Stimulated activated naive CD4-positive, alpha-beta T cell treated with Interleukin-2 at 50 U/mL for 16 hours (primary cell): ENCODE data around the gene SRD5A1.

Source experiments
- DNase-seq: peaks from one replicate; lab custom pipeline; 2025; lab: John Stamatoyannopoulos, UW

SRD5A1 gene

DNA sequence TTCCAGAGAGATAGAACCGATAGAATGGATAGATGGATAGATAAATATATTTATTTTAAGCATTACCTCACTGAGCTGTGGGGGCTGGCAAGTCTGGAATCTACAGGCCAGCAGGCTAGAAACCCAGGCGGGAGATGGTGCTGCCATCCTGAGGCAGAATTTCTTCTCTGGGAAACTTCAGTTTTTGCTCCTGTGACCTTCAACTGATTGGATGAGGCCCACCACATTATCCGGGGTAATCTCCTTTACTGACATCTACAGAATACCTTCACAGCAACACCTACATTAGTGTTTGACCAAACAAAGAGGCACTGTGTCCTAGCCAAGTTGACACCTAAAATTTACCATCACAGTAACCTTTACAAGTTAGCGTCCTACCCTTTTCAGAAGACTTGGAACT lies 50.8 kb downstream of the SRD5A1 start:
- DNase-seq: no peak

DNA sequence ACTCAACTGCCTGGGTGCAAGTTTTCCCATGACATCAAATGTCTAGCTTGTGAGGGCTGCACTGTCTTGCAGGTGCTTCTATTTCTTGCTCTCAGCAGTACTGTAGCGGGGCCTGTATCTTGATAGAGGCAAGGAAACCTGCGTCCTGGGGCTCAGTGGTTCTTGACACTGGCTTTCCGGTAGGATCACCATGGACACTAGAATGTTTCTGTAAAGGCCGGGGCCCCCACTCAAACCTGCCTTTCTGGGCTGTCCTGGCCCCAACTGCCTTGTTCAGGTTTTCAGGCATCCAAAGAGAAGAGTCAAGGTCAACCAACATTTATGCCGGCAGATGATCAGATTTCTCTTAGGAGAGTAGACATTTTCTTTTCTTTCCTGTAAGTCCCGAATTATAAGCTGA lies 53.3 kb downstream of the SRD5A1 start:
- DNase-seq: no peak

DNA sequence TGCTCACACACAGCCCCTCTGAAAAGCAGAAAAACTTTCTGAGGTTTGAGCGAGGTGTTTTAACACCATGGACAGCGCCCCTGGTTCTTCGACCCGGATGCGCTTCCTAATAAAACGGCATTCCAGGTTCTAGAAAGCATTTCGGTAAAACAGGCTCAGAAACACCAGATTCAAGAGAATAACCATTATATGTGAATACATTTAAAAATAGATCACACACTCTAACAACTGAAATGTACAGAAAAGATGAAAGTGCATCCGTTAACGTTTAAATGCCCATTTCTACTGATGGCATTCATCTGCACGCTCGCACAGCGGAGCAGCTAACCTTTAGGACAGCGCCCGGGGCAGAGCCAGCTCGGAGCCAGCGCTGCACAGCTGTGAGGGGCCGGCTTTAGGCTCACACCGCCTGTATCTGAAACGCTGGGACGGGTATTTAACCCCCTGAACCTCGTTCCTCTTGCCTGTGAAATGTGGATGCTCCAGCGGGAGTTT lies 53.7 kb downstream of the SRD5A1 start:
- no peak for DNase-seq

DNA sequence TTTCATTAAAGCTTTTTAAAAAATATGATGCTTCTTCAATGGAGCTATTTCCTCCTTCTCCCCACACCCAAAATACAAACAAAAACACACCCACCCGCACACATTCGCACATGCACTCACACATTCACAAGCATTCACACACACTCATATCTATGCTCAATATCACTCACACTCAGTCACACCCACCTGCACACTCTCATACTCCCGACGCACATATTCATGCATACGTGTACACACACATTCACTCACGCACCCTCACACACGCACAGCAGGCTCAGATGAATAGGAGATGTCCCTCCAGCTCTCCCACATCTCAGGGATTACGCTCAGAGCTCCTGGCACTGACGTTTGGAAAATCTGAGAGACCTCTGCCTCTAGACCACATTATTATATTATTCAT lies 54.3 kb downstream of the SRD5A1 start:
- no peak for DNase-seq

DNA sequence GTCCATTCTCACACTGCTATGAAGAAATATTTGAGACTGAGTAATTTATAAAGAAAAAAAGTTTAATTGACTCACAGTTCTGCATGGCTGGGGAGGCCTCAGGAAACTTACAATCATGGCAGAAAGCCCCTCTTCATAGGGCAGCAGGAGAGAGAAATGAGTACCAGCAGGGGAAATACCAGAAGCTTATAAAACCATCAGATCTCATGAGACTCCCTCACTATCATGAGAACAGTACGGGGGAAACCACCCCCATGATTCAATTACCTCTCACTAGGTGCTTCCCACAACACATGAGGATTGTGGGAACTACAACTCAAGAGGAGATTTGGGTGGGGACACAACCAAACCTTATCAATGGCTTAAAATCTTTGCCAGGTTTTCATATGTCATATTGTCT lies 59.7 kb downstream of the SRD5A1 start:
- no peak for DNase-seq

DNA sequence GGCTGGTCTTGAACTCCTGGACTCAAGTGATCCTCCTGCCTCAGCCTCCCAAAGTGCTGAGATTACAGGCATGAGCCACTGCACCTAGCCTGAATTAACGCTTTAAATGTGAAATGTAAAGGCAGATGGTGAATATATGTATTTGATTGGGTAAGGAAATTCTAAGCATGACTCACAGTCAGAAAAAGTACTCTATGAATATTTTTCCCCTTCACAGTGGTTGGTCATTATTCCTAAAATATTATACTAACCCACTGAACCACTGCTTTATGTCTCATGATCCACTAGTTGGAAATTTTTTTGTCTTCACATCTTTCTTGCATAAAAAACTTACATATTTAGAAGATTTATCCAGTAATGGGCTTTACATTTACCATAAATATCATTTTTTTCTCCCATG lies 65.5 kb downstream of the SRD5A1 start:
- DNase-seq: no peak

DNA sequence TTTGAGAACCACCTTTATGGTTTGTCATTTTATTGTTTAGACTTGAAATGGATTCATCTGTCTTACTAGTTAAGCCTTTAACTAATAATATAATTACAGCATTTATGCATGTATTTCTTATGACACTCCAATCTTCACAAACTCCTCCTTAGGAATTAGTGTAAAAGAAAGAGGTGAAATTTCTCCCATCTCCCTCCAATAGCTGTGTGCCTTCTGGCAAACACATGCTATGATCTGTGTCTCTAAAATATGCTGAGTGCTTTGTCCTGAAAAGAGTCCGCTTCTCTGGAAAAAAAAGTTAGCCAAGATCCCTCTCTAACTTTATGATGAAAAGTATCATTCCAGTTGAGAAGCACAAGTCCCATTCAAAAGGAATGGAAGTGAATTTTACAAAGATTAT lies 66.1 kb downstream of the SRD5A1 start:
- no peak for DNase-seq

DNA sequence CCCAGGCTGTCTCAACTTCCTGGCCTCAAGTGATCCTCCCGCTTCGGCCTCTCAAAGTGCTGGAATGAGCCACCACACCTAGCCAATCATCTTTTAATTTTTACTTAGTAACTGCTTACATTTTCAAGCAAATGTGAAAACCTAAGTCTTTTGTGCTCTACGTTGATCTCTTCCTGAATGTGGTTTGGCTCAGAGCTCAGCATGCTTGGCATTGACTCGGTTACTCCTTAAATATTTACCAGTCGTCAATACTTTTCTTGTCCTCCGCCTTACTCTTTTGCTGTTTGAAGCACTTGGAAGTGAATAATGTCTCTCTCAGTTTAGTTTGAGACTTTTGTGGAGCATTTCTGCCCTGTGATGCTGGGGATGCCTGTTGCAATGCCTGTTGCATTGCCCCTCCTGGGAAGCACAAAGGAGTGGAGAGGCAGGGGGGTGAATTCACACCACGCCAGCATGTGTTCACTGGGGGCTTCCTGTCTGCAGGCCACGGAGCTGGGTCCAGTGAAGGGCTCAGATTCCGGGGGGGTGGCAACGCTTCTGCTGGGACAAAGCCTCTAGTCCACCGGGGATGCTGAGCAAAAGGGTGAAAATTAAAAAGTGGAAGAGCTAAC lies 66.9 kb downstream of the SRD5A1 start:
- no peak for DNase-seq

DNA sequence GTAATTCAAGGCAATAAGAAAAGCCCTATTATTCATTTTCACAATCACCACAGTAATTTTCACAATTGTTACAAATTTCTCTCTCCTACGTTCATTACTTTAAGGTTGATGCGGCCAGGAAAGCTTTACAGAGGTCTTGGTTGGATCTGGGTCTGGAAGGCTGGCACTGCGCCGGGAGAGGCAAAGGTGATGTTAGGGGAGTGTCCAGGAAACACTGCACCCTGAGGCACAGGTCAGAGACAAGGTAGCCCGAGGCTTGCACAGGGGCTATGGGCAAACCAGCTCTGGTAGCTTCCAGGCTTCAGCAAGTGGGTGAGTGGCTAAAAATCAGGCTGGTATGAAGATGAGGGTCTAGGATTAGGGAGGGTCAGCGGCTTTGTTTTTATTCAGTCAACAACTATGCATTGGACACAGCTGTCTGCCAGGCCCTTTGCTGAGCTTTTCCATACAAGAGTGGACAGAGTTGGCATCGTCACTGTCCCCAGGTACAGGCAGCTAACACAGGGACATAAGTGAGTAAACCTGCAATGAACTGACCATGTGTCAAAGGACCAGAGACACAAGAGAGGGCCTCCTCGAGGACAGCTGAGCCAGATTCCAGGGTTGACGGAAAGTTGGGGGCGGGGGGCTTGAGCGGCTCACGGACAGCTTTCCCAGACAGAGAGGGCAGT lies 67.6 kb downstream of the SRD5A1 start:
- DNase-seq: no peak

DNA sequence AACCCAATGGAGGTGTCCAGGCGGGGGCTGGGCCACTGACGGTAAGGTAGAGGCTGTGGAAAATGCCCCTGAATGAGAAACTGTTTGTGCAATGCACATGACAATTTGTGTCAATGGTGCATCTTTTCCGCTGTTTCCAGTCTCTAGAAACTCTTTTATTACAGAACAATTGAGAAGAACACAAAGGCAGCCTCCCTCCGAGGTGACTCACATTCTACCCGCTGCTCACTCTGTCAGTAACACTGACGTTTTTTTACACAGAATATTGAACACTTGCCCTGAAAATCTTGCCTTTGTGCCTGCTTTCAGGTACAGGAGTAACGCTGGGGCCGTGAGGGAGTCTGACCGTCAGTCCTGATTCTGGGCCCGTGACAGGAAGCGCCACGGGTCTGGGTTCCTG lies 68.3 kb downstream of the SRD5A1 start:
- DNase-seq: no peak

DNA sequence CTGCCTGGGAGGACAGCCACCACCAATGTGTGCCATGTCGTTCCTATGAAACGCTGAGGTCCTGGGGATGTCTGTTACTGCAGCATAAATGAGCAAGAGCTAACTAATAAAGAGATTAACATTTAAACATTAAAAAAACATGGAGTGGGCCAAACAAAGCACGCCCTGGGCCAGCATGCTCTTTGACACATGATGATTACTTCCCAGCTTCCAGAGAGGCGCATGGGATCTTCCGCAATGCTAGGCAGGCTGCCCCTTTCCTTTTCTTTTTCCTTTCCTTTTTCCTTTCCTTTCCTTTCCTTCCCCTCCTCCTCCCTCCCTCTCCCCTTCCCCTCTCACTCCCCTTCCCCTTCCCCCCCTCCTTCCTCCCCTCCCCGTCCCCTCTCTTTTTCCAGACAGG lies 69.4 kb downstream of the SRD5A1 start:
- DNase-seq: no peak

DNA sequence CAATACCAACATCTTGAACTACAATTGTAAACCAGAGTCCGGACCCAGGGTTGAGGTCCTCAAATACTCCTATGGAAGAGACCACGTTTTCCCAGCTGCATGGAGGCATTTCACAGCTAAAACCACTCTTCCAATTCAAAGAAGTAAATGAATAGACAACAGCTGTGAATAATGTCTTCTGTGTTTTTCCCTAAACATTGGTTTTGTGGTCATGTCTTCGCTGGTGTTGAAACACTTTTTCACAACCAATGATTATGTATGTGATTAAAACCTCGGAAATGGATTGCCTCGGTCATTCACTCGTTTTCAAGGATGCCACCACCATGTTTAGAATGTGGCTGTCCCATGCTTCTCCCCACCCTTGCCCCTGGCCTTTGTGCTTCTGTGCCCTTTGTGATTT lies 70.6 kb downstream of the SRD5A1 start:
- DNase-seq: no peak

DNA sequence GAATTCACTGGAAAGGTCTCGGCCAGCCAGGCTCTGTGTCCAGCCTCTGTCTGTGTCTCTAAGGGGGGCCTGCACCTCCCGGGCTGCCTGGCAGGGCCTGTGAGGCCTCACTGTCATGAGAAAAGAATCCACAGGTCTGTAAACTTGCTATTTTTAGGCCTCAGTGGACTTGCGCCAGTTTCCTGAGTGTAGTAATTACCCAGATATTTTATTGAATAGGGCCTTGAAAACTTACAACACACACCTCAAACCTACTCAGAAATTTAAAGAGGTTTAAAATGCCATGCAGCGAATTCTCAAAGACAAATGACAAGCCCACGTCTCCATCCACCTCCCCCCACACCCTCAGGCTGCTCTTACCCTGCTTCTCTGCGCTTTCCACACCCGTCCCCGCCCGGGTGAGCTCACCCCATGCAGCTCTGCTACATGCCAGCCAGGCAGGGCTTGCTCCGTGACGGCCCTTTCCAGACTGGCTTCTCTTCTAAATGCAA lies 71.2 kb downstream of the SRD5A1 start:
- no peak for DNase-seq

DNA sequence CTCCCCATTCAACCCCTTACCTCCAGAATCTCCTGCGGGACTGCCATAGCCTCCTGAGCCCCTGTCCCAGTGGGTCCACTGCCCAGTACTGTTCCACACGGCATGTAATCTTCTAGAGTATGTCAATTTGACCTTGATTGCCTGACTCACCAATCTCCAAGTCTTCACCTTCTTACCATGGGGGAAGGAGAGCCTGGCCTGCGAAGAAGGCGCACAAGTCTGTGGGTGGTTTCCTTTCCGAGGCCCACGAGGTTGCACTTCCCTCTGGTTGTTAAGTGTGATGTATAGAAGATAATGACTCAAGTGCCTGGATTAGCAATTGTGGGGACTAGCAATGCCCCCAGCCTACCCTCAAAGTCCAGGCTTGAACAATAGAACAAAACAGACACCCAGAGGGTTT lies 71.8 kb downstream of the SRD5A1 start:
- no peak for DNase-seq

DNA sequence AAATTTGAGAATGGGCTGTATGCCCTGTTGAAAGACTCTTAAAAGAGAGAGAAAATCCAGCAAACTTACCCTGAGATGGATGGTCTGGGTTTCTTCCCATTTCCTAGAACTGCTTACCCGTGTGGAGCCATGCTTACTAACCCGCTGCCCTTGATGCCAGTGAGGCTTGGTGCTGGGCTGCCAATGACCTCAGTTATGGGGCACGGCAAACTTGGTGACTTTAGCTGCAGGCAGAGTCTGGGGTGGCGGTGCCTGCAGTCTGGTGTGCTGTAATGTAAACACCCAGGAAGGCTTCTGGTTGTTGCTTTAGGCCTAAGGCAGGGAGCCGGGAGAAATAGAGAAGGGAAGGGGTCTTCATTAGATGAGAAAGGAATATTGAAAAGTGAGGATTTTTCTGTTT lies 72.7 kb downstream of the SRD5A1 start:
- DNase-seq: no peak

DNA sequence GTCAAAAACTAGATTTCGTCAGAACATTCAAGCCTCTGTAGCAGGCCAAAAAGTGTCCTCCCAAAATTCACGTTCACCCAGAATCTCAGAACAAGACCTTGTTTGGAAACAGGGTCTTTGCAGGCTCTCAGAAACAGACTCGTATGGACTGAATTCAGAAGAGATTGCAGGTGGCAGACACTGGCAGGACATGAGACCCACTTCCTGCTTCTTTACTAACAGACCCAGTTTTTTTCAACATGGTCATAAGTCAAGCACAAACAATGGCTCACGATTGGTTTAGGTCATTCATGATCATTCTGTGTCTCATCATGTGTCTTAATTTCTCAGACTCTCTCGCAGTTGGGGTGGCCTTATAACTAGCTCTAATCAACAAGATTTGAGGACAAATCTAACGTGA lies 74.6 kb downstream of the SRD5A1 start:
- no peak for DNase-seq

DNA sequence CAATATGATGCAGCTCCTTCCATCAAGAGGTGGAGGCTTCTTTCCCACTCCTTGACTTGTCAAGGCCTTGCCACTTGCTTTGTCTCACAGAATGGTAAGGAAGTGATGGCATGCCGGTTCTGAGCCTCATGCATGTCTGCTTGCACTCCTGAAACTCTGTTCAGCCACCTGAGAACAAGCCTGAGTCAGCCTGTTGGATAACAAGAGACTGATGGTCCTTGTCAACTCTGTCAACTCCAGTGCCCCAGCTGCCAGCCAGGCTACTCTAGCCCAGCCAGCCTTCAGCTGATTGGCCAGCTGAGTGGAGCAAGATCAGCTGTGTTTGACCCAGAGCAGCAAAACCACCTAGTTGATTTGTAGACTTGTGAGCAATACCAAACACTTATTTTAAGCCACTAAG lies 75.6 kb downstream of the SRD5A1 start:
- no peak for DNase-seq

DNA sequence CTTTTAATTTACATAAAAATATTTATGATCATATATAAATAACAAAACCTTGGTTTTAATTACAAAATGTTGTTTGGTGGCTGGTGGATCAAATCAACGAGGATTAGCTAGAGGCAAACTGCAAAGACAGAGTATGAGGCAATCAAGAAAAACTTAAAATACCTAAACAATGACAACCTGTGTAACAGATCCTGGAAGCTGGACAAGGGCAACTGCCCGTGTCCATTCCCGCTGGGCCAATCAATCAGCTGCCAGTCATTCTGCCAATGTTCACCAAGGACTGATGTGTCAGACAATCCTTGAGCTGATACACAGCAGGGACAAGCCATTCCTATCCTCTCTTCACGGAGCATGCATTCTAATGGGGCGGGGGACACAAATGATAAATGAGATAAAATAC lies 76.8 kb downstream of the SRD5A1 start:
- no peak for DNase-seq

DNA sequence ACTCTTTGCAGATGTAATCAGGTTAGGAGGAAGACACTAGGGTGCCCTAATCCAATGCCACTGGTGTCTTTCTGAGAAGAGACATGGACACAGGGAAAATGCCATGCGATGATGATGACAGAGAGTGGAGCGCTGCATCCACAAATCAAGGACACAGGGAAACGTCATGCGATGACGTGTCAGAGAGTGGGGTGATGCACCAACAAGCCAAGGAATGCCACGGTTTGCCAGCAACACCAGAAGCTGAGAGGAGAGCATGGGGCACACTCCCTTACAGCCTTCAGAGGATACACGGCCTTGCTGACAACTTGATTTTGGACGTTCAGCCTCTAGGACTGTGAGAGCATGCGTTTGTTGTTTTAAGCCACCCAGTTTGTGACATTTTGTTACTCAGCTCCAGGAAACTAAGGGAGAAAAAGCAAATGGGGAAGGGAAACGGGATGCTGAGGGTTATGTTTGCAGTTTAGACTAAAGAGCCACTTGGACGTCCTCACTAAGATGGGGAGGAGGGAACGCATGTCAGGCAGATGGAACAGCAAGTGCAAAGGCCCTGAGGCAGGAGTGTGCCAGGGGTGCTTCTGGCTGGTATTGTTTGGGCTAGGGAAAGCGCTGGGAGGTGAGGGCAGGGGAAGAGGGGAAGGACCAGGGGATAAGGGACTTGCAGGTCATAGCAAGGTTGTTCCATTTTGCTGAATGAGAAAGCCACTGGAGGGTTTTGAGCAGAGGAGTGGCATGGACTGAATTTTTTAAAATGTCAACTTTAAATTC lies 77.5 kb downstream of the SRD5A1 start:
- no peak for DNase-seq

DNA sequence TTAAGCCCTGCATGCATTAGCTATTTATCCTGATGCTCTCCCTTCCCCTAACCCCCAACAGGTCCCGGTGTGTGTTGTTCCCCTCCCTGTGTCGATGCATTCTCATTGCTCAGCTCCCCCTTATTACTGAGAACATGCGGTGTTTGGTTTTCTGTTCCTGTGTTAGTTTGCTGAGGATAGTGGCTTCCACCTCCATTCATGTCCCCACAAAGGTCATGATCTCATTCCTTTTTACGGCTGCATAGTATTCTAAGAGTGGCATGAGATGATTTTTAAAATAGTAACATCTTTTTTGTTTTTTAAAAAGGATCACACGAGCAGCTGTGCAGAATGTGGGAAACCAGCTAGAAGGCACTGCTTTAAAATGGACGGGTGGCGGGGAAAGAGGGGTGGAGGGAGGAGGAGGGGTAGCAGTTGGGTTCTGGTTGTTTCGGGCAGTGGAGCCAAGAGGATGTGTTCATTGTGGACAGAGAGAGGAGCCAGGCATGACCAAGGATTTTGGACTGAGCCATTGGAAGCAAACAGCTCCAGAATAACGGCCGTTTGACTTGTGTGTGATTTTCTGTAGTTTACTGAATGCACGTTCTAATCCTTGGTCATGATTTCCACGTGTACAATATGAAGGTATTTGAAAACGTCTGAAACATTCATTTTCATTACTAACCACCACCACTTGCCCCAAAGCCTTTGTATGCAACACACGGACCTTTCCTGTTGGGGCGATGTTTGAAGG lies 78.3 kb downstream of the SRD5A1 start:
- no peak for DNase-seq

DNA sequence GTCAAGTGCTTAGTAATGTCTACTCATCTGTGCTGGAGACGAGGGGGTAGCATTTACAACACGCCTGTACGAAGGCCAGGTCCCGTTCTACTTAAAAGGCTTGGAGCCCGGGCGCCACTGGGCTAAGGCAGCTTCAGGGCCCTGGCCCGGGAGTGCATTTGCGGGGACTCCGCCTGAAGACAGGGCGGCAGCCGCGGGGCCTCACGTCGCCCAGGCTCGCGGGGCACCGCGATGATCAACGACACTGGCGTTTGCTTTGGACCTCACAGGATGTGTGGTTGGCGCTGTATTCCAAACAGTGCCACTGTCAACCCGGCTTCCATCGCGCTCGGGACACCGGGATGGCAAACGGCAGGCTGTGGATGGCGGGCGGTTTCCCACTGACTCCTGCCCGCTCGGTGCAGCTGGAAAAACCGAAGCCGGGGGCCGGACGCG lies 78.9 kb downstream of the SRD5A1 start:
- peak; percentile 36 for DNase-seq

DNA sequence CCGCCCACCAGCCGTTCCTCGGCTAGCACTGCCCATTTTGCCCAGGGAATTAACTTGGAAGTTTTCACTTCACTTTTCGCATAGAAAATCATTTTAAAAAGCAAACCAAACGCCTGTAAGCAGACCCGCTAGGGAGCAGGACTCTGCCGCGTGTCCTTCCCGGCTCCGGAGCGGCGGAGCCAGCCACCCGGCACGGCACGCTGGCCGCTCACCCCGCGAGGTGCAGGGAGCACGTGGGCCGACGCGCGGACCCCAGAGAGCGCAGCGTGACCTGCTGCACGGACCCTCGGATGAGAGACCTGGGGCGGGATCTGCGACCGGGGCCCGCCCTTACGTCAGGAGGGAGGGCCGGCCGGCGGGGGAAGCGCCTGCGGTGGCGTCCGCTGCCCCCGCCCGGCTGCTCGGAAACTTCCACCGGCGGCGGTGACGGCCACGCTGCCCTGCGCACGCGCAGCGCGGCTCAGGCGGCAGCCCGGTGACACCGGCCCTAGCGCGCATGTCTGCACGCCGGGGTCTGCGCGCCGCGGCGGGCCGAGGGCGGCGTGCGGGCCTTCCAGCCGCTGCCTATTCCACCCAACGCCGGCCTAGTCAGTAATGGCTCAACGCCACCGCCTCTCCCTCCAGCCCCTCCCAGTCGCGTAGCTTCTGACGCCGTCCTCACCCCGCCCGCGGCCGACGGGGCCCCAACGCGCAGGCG lies 79.5 kb downstream of the SRD5A1 start:
- peak; percentile 94 for DNase-seq
